Fibroblast of the aortic adventitia (primary cell): ENCODE results near the gene TRIM52. TPM values are rescaled to one million over a fixed set of nuclear protein-coding genes. Genes with fewer than 3 reads are reported as not detected.

Source experiments
- DNase-seq: peaks from one replicate; pipeline ENCODE4 v3.0.0-alpha.2; 2010; ENCODE audit warnings: low read depth
- H3K4me3 ChIP-seq: 2 replicates; pipeline ENCODE4 v1.5.1; 2011; ENCODE audit warnings: low read depth, mild to moderate bottlenecking, control low read depth, low read length, moderate library complexity
- CTCF ChIP-seq: IDR thresholded peaks from 2 replicates; pipeline ENCODE4 v1.5.1; 2011; ENCODE audit warnings: mild to moderate bottlenecking, low read length, control low read depth, inconsistent platforms; ENCODE audit not compliant: insufficient read depth
- total RNA-seq: library from RNA; depleted of rRNA; stranded (reverse); fragments of >200 nt; gene quantifications from 2 replicates; pipeline ENCODE4 v1.2.3, GENCODE V29; 2012; ENCODE audit warnings: low replicate concordance

Gene TRIM52
- total RNA-seq, 1 donor, result 7.4 TPM

DNA sequence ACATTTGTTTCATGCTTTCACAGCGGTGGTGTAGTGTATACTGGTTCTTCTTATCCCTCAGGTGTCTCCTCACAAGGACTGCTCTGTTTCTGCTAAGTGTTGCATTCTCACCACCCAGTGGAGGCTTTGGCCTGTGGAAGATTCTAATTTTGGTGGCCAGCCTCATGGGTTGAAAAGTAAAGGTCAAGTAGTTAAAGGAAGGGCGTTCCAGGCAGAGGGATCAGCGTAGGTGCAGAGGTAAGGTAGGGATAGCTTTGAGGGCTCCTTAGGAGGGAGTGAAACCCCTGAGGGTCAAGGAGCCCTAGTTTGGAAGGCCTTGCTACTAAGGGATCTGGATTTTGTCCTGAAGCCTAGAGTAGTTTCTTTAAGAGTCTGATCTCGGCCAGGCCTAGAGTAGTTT, 12.7 kb downstream of the TRIM52 start:
- no peak for TF ChIP-seq CTCF
- no peak for DNase-seq
- peak overlapping the region; percentile 72 for H3K4me3 ChIP-seq

DNA sequence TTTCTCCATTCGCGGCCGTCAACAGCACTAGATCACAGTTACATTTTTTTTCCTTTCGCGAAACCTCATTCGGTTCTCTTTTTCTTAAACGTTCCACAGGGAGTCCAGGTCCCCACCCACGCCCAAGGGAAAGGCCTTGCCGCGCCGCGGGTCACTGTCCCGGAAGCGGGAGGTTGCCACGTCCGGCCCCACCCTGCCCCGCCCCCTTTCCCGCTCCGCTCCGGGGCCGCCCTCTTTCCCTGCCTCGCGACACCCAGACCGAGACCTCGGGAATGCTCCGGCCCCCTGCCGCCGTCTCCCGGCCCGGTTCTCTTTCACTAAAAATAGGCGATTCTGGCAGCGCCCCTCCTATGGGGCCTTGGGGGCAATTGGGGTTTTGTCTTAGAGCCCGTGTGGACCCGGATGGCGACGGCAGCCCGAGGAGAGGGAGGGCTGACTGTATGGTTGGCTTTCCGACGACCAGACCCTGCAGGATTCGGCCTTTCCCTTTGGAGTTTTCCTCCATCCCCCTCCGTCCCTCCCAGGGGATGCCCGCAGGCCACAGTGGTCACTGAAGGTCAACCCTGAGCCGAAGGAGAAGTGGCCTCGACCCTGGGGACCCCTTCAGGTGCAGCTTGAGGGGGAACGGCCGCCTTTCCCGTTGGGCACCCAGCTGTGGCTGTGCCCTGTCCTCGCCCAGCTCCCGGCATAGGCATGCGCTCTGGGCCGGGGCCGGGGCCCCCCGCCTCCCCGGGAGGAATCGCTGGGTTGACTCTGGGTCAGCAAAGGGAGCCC, 14.5 kb downstream of the TRIM52 start:
- TF ChIP-seq CTCF, result no peak
- peak; percentile 80 for DNase-seq
- H3K4me3 ChIP-seq, result peak overlapping the region; percentile 92

DNA sequence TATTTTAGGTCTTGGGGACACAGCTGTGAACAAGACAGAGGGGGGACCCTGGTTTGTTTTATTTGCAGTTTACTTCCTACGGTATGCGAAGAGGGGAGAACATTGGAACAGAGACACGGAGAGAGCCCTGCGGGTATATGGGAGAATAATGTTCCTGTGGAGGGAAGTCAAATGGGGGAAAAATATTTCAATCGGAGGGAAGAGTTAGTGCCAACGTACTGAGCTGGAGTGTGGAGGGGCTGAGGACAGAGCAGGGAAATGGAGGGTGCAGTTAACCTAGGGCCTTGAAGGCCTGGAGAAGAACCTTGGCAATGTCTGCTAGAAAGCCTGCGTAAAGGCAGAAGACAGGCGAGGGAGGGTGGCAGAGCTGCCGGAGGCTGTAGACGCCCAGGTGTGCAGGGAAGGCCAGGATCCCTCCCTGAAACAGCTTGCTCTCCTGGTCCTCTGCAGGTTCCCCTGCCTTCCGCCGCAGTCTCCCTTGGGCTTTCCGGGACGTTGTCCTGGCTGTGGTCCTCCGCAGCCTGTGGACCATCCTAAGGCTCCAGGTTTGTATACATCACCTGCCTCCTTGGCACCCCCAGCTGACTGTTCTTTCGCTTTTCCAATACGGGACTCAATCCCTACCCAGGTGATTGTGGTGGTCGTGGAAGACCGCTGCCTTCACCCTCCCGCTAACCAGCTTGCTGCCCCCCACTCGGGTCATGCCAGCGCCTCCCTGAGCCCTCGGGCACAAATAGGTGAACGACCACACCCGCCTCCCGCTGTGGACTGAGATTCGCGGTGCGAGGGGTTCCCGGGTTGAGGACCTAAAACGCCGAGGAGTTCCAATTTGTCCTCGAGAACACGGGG, 15.3 kb downstream of the TRIM52 start:
- no peak for TF ChIP-seq CTCF
- no peak for DNase-seq
- H3K4me3 ChIP-seq, result peak overlapping the region; percentile 92

- peak within 1 kb of the TSS; percentile 94 for H3K4me3 ChIP-seq
- DNase-seq, result peak; percentile 91
- no peak for TF ChIP-seq CTCF
Measured at GRCh38 chr5:181243564-181244343, 17.2 kb downstream of the TRIM52 start, which contains the start of gene RACK1. RACK1 (minus strand) TSS chr5:181243906; CDS start chr5:181243800, 106 bp downstream.

GRCh38 chr5:181243018-181243563, 17.9 kb downstream of the TRIM52 start:
- TF ChIP-seq CTCF, result no peak
- peak overlapping the region; percentile 94 for H3K4me3 ChIP-seq
- DNase-seq, result no peak

DNA sequence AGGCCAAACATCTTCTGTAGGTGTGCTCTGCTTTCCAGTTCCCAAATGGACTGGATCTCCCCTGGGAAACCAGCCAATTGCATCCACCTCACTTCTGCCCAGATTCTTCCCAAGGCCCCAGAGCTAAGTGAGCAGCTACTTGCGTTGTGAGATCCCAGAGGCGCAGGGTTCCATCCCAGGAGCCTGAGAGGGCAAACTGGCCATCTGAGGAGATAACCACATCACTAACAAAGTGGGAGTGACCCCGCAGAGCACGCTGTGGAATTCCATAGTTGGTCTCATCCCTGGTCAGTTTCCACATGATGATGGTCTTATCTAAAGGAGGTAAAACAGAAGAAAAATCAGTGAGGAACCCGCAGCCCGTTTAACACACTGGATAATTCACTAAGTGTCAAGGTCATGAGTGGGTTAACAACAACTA, 18.9 kb downstream of the TRIM52 start:
- peak overlapping the region; percentile 94 for H3K4me3 ChIP-seq
- no peak for TF ChIP-seq CTCF
- peak; percentile 45 for DNase-seq
